ENCODE measurements around the gene DAP. TPM values are rescaled to one million over a fixed set of nuclear protein-coding genes. Genes with fewer than 3 reads are reported as not detected.
"Not testable (repeated sequence)": the region's sequence is repeated elsewhere in the genome, so short reads cannot be mapped to it uniquely, and the experiment has no call there.

The DAP gene
- polyA plus RNA-seq, 2 donors = 20.0 to 27.7 TPM

DNA sequence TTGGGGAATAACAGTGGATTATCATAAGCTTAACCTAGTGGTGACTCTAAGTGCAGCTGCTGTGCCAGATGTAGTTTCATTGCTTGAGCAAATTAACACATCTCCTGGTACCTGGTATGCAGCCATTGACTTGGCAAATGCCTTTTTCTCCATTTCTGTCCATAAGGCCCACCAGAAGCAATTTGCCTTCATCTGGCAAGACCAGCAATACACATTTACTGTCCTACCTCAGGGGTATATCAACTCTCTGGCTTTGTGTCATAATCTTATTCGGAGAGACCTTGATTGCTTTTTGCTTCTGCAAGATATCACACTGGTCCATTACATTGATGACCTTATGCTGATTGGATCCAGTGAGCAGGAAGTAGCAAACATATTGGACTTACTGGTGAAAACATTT lies 42.4 kb downstream of the DAP start:
- H3K27ac ChIP-seq (ENCODE audit: low read depth in 2 of 2, low read length in 1 of 2); H3K27me3 ChIP-seq (ENCODE audit: control insufficient read depth in 1 of 2, insufficient read depth in 2 of 2, low read length in 2 of 2): not testable (repeated sequence)
- 93 to 99% methylated on average over 1 of the region's 1 CpG for WGBS, 2 donors

DNA sequence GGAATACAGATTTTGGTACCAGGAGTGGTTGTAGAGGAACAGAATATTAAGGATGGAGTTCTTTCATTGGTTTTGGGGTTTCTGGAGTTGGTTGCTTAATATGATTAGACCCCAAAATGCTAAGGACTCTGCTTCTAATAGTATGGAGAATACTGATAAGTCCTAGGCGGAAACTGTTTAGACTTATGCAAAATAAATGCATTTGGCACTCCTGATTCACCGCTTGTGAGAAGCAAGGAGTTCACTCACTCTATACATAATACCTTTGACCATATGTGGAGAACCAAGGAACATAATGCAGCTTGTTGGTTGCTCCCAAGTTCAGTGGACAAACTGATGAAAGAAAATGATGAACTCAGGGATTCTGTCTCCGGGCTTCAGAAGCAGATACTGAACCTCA lies 44.2 kb downstream of the DAP start:
- 98 to 100% methylated on average over 3 of the region's 3 CpGs for WGBS, 2 donors
- not testable (repeated sequence) for H3K27ac ChIP-seq (ENCODE audit: low read depth in 2 of 2, low read length in 1 of 2); H3K9me3 ChIP-seq (ENCODE audit: control insufficient read depth in 2 of 2, insufficient read depth in 1 of 2, low read depth in 1 of 2, low read length in 1 of 2); H3K4me3 ChIP-seq (ENCODE audit: low read depth in 1 of 2, low read length in 2 of 2); H3K36me3 ChIP-seq (ENCODE audit: control insufficient read depth in 2 of 2, insufficient read depth in 2 of 2, low read length in 1 of 2); H3K27me3 ChIP-seq (ENCODE audit: control insufficient read depth in 1 of 2, insufficient read depth in 2 of 2, low read length in 2 of 2); H3K4me1 ChIP-seq (ENCODE audit: control insufficient read depth in 2 of 2, insufficient read depth in 2 of 2, low read length in 1 of 2)

More for the DNA sequence above, 42.4 kb downstream of the DAP start:
- H3K36me3 ChIP-seq (ENCODE audit: control insufficient read depth in 2 of 2, insufficient read depth in 2 of 2, low read length in 1 of 2); H3K4me3 ChIP-seq (ENCODE audit: low read depth in 1 of 2, low read length in 2 of 2); H3K9me3 ChIP-seq (ENCODE audit: control insufficient read depth in 2 of 2, insufficient read depth in 1 of 2, low read depth in 1 of 2, low read length in 1 of 2); H3K4me1 ChIP-seq (ENCODE audit: control insufficient read depth in 2 of 2, insufficient read depth in 2 of 2, low read length in 1 of 2): not testable (repeated sequence)

GRCh38 chr5:10715605-10716290 lies 45.3 kb downstream of the DAP start:
- Histone ChIP-seq H3K36me3 (ENCODE audit: control insufficient read depth in 2 of 2, insufficient read depth in 2 of 2, low read length in 1 of 2) (peaks cover 0 to 11% of the 10 kb centered on the region in 2 donors), H3K9me3 (ENCODE audit: control insufficient read depth in 2 of 2, insufficient read depth in 1 of 2, low read depth in 1 of 2, low read length in 1 of 2) (no peaks in the 10 kb centered on the region), H3K27me3 (ENCODE audit: control insufficient read depth in 1 of 2, insufficient read depth in 2 of 2, low read length in 2 of 2) (no peaks in the 10 kb centered on the region), H3K4me1 (ENCODE audit: control insufficient read depth in 2 of 2, insufficient read depth in 2 of 2, low read length in 1 of 2) (peaks cover 0 to 2% of the 10 kb centered on the region in 2 donors), H3K27ac (ENCODE audit: low read depth in 2 of 2, low read length in 1 of 2) (no peak overlapping the region), H3K4me3 (ENCODE audit: low read depth in 1 of 2, low read length in 2 of 2) (no peak overlapping the region)
- 84 to 86% methylated on average over 9 of the region's 9 CpGs for WGBS, 2 donors

DNA sequence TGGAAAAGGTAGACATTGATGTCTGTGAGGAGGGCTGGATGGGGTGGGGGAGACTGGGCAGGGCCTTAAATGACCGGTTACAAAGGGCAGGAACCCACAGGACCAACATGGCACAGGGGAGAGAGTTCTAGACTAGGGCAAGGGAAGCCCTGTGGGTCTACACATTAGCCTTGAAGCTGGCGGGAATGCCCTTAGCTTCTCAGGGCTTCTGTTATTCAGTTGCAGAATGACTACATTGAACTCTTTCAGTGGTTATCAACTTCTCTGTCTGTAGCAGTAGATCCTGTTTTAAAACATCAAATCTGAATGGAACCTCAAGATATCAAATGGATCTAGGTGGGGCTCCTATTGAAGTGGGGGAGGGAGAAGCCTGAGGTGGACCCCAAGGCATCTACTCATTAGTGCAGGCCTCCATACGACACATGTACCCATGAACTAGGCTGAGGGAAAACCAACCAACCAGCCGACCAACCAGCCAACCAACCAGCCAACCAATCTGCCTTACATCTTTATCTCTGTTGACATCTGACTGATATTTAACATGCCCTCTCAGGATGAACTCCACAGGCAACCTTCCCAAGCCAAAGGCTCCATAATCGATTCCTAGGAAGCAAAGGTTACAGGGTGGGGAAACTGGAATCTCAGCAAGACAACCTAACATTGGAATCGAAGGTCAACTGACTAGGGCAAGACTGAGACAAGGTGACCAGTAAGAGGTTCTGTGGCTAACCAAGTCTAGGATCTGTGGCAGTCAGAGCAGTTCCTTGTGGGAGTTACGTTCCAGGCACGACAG lies 48.3 kb downstream of the DAP start:
- Histone ChIP-seq H3K36me3 (ENCODE audit: control insufficient read depth in 2 of 2, insufficient read depth in 2 of 2, low read length in 1 of 2) (peaks cover 0 to 15% of the 10 kb centered on the region in 2 donors), H3K9me3 (ENCODE audit: control insufficient read depth in 2 of 2, insufficient read depth in 1 of 2, low read depth in 1 of 2, low read length in 1 of 2) (no peaks in the 10 kb centered on the region), H3K27ac (ENCODE audit: low read depth in 2 of 2, low read length in 1 of 2) (no peak overlapping the region), H3K4me1 (ENCODE audit: control insufficient read depth in 2 of 2, insufficient read depth in 2 of 2, low read length in 1 of 2) (peaks cover 0 to 2% of the 10 kb centered on the region in 2 donors), H3K27me3 (ENCODE audit: control insufficient read depth in 1 of 2, insufficient read depth in 2 of 2, low read length in 2 of 2) (no peaks in the 10 kb centered on the region), H3K4me3 (ENCODE audit: low read depth in 1 of 2, low read length in 2 of 2) (no peak overlapping the region)
- 86 to 93% methylated on average over 8 of the region's 8 CpGs for WGBS, 2 donors

DNA sequence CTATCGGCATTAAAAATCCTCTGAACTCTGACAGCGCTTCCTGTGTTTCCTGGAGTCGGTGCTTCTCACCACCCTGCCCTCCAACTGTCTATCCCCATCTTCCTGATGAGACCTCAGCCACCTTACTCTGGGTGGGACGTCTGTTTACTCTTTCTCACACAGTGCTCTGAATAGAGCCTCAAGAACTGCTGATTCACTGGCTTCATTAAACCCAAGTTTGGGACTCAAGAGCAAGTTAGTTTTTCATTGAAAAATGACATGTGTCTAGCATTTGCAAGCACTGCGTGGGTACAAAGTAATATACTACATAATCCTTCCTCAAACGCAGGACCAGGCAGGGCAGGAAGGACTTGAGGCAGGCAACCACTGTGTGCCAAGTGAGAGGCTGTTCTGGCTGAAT lies 49.5 kb downstream of the DAP start:
- Histone ChIP-seq H3K36me3 (ENCODE audit: control insufficient read depth in 2 of 2, insufficient read depth in 2 of 2, low read length in 1 of 2) (peaks cover 0 to 19% of the 10 kb centered on the region in 2 donors), H3K9me3 (ENCODE audit: control insufficient read depth in 2 of 2, insufficient read depth in 1 of 2, low read depth in 1 of 2, low read length in 1 of 2) (no peaks in the 10 kb centered on the region), H3K27ac (ENCODE audit: low read depth in 2 of 2, low read length in 1 of 2) (no peak overlapping the region), H3K4me1 (ENCODE audit: control insufficient read depth in 2 of 2, insufficient read depth in 2 of 2, low read length in 1 of 2) (peaks cover 2 to 3% of the 10 kb centered on the region in 2 donors), H3K4me3 (ENCODE audit: low read depth in 1 of 2, low read length in 2 of 2) (no peak overlapping the region), H3K27me3 (ENCODE audit: control insufficient read depth in 1 of 2, insufficient read depth in 2 of 2, low read length in 2 of 2) (no peaks in the 10 kb centered on the region)
- WGBS, 2 donors = 73 to 82% methylated on average over 6 of the region's 6 CpGs

DNA sequence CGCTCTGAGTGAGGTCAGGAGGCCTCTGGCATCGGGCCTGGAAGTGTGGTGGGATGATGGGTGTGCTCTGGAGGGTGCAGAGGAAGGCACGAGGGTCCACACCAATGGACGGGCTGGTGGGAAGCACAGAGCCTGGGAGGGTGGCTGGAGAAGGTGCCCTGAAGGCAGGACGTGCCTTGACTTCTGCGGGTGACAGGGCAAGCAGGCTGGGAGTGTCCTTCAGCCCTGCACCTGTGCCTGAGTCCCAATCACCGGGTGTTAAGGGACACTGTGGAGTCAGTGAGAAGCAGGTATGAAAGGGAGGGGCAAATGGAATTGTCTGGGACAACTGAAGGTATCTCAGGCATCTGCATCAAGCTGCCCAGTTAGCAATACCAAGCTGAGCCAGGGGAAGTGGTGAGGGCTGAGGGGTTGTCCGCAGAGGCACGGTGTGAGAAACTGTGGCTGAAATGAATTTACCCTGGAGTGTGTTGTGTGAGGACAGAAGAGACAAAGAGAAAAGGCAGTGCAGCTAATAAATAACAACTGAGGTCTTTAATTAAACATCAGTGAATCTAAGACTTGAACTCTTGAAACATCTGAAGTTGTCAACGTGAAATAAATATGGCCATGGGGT lies 50.4 kb downstream of the DAP start:
- H3K27ac ChIP-seq (ENCODE audit: low read depth in 2 of 2, low read length in 1 of 2) = no peak overlapping the region
- 82 to 90% methylated on average over 10 of the region's 10 CpGs for WGBS, 2 donors

GRCh38 chr5:10709933-10710332 lies 51.1 kb downstream of the DAP start:
- Histone ChIP-seq H3K36me3 (ENCODE audit: control insufficient read depth in 2 of 2, insufficient read depth in 2 of 2, low read length in 1 of 2) (peaks cover 0 to 19% of the 10 kb centered on the region in 2 donors), H3K9me3 (ENCODE audit: control insufficient read depth in 2 of 2, insufficient read depth in 1 of 2, low read depth in 1 of 2, low read length in 1 of 2) (no peaks in the 10 kb centered on the region), H3K27ac (ENCODE audit: low read depth in 2 of 2, low read length in 1 of 2) (no peak overlapping the region), H3K4me1 (ENCODE audit: control insufficient read depth in 2 of 2, insufficient read depth in 2 of 2, low read length in 1 of 2) (peaks cover 2 to 3% of the 10 kb centered on the region in 2 donors), H3K4me3 (ENCODE audit: low read depth in 1 of 2, low read length in 2 of 2) (no peak overlapping the region), H3K27me3 (ENCODE audit: control insufficient read depth in 1 of 2, insufficient read depth in 2 of 2, low read length in 2 of 2) (no peaks in the 10 kb centered on the region)
- WGBS, 2 donors = 76 to 84% methylated on average over 8 of the region's 8 CpGs

More for the DNA sequence above, 50.4 kb downstream of the DAP start:
- no peaks in the 10 kb centered on the region for H3K9me3 ChIP-seq (ENCODE audit: control insufficient read depth in 2 of 2, insufficient read depth in 1 of 2, low read depth in 1 of 2, low read length in 1 of 2)
- no peaks in the 10 kb centered on the region for H3K27me3 ChIP-seq (ENCODE audit: control insufficient read depth in 1 of 2, insufficient read depth in 2 of 2, low read length in 2 of 2)
- peaks cover 0 to 19% of the 10 kb centered on the region in 2 donors for H3K36me3 ChIP-seq (ENCODE audit: control insufficient read depth in 2 of 2, insufficient read depth in 2 of 2, low read length in 1 of 2)
- H3K4me1 ChIP-seq (ENCODE audit: control insufficient read depth in 2 of 2, insufficient read depth in 2 of 2, low read length in 1 of 2) = peaks cover 2 to 3% of the 10 kb centered on the region in 2 donors
- no peak overlapping the region for H3K4me3 ChIP-seq (ENCODE audit: low read depth in 1 of 2, low read length in 2 of 2)

GRCh38 chr5:10709409-10709808 lies 51.6 kb downstream of the DAP start:
- no peaks in the 10 kb centered on the region for H3K9me3 ChIP-seq (ENCODE audit: control insufficient read depth in 2 of 2, insufficient read depth in 1 of 2, low read depth in 1 of 2, low read length in 1 of 2)
- peaks cover 0 to 7% of the 10 kb centered on the region in 2 donors for H3K4me1 ChIP-seq (ENCODE audit: control insufficient read depth in 2 of 2, insufficient read depth in 2 of 2, low read length in 1 of 2)
- WGBS, 2 donors = 84 to 85% methylated on average over 4 of the region's 4 CpGs
- no peak overlapping the region for H3K27ac ChIP-seq (ENCODE audit: low read depth in 2 of 2, low read length in 1 of 2)
- no peaks in the 10 kb centered on the region for H3K27me3 ChIP-seq (ENCODE audit: control insufficient read depth in 1 of 2, insufficient read depth in 2 of 2, low read length in 2 of 2)
- H3K36me3 ChIP-seq (ENCODE audit: control insufficient read depth in 2 of 2, insufficient read depth in 2 of 2, low read length in 1 of 2) = peaks cover 0 to 15% of the 10 kb centered on the region in 2 donors
- H3K4me3 ChIP-seq (ENCODE audit: low read depth in 1 of 2, low read length in 2 of 2) = no peak overlapping the region

- no peaks in the 10 kb centered on the region for H3K9me3 ChIP-seq (ENCODE audit: control insufficient read depth in 2 of 2, insufficient read depth in 1 of 2, low read depth in 1 of 2, low read length in 1 of 2)
- H3K27me3 ChIP-seq (ENCODE audit: control insufficient read depth in 1 of 2, insufficient read depth in 2 of 2, low read length in 2 of 2) = no peaks in the 10 kb centered on the region
- H3K4me1 ChIP-seq (ENCODE audit: control insufficient read depth in 2 of 2, insufficient read depth in 2 of 2, low read length in 1 of 2) = peaks cover 3 to 10% of the 10 kb centered on the region in 2 donors
- H3K36me3 ChIP-seq (ENCODE audit: control insufficient read depth in 2 of 2, insufficient read depth in 2 of 2, low read length in 1 of 2) = peaks cover 0 to 15% of the 10 kb centered on the region in 2 donors
- no peak overlapping the region for H3K27ac ChIP-seq (ENCODE audit: low read depth in 2 of 2, low read length in 1 of 2)
- no peak overlapping the region for H3K4me3 ChIP-seq (ENCODE audit: low read depth in 1 of 2, low read length in 2 of 2)
- 89 to 93% methylated on average over 10 of the region's 10 CpGs for WGBS, 2 donors
Observed at GRCh38 chr5:10708189-10708944, 52.7 kb downstream of the DAP start.
